HEK293 (cell line): ENCODE results near the gene ECT2L.

Experiments used
- GLI2 ChIP-seq: fragments of 450-650 bp; formaldehyde crosslinking; IDR thresholded peaks from 2 replicates; pipeline ENCODE4; 2017; ENCODE audit warnings: missing biosample characterization, missing genetic modification characterization, low read depth, borderline replicate concordance
- OSR2 ChIP-seq: fragments of 450-650 bp; formaldehyde crosslinking; IDR thresholded peaks from 2 replicates; pipeline ENCODE4 v1.5.1; 2016; ENCODE audit warnings: missing biosample characterization, missing genetic modification characterization
- RBAK ChIP-seq: fragments of 450-650 bp; formaldehyde crosslinking; IDR thresholded peaks from 2 replicates; pipeline ENCODE4 v1.5.1; 2016; ENCODE audit warnings: missing biosample characterization, missing genetic modification characterization
- SP3 ChIP-seq: fragments of 450-650 bp; formaldehyde crosslinking; IDR thresholded peaks from 2 replicates; pipeline ENCODE4 v1.5.1; 2016; ENCODE audit warnings: missing biosample characterization, missing genetic modification characterization
- TRIM28 ChIP-seq: IDR thresholded peaks from 2 replicates; pipeline ENCODE4 v1.6.1; 2011; ENCODE audit warnings: low read length, control low read depth, borderline replicate concordance
- ZNF366 ChIP-seq: fragments of 450-650 bp; formaldehyde crosslinking; conservative IDR thresholded peaks from 2 replicates; pipeline ENCODE4 v1.5.1; 2016; ENCODE audit warnings: missing biosample characterization, missing genetic modification characterization
- ZNF391 ChIP-seq: fragments of 450-650 bp; formaldehyde crosslinking; IDR thresholded peaks from 2 replicates; pipeline ENCODE4 v1.5.1; 2016; ENCODE audit warnings: low read depth, missing biosample characterization, missing genetic modification characterization, borderline replicate concordance
- ZNF510 ChIP-seq: fragments of 450-650 bp; formaldehyde crosslinking; IDR thresholded peaks from 2 replicates; pipeline ENCODE4 v1.5.1; 2018; ENCODE audit warnings: mild to moderate bottlenecking, missing genetic modification characterization, missing biosample characterization; ENCODE audit not compliant: insufficient replicate concordance
- ZNF518A ChIP-seq: fragments of 450-650 bp; formaldehyde crosslinking; conservative IDR thresholded peaks from 2 replicates; pipeline ENCODE4 v1.5.1; 2016; ENCODE audit warnings: low read depth, missing biosample characterization, missing genetic modification characterization
- ZNF530 ChIP-seq: fragments of 450-650 bp; formaldehyde crosslinking; IDR thresholded peaks from 2 replicates; pipeline ENCODE4 v1.5.1; 2016; ENCODE audit warnings: low read depth, missing biosample characterization, missing genetic modification characterization
- ZNF558 ChIP-seq: fragments of 450-650 bp; formaldehyde crosslinking; IDR thresholded peaks from 2 replicates; pipeline ENCODE4 v1.5.1; 2016; ENCODE audit warnings: missing biosample characterization, missing genetic modification characterization
- ZNF624 ChIP-seq: fragments of 450-650 bp; formaldehyde crosslinking; IDR thresholded peaks from 2 replicates; pipeline ENCODE4 v1.5.1; 2017; ENCODE audit warnings: missing biosample characterization, missing genetic modification characterization
- ZNF660 ChIP-seq: fragments of 450-650 bp; IDR thresholded peaks from 2 replicates; pipeline ENCODE4 v1.5.1; 2018; ENCODE audit warnings: missing biosample characterization, mild to moderate bottlenecking, missing genetic modification characterization
- ZNF704 ChIP-seq: fragments of 450-650 bp; formaldehyde crosslinking; IDR thresholded peaks from 2 replicates; pipeline ENCODE4 v1.5.1; 2016; ENCODE audit warnings: missing biosample characterization, missing genetic modification characterization
- ZNF792 ChIP-seq: fragments of 450-650 bp; formaldehyde crosslinking; IDR thresholded peaks from 2 replicates; pipeline ENCODE4 v1.5.1; 2016; ENCODE audit warnings: missing biosample characterization, missing genetic modification characterization
- ZNF843 ChIP-seq: fragments of 450-650 bp; formaldehyde crosslinking; IDR thresholded peaks from 2 replicates; pipeline ENCODE4 v1.5.1; 2016; ENCODE audit warnings: missing biosample characterization, missing genetic modification characterization
- ZSCAN30 ChIP-seq: fragments of 450-650 bp; IDR thresholded peaks from 2 replicates; pipeline ENCODE4 v1.5.1; 2018; ENCODE audit warnings: missing biosample characterization, mild to moderate bottlenecking, missing genetic modification characterization, moderate library complexity
- TF ChIP-seq, protein P1 (sequence below): fragments of 450-650 bp; formaldehyde crosslinking; IDR thresholded peaks from 2 replicates; pipeline ENCODE4 v1.5.1; 2017; ENCODE audit warnings: missing biosample characterization, mild to moderate bottlenecking, missing genetic modification characterization, moderate library complexity
- TF ChIP-seq, protein P2 (sequence below): fragments of 450-650 bp; formaldehyde crosslinking; IDR thresholded peaks from 2 replicates; pipeline ENCODE4 v1.5.1; 2016; ENCODE audit warnings: missing biosample characterization, missing genetic modification characterization
- TF ChIP-seq, protein P3 (sequence below): fragments of 450-650 bp; formaldehyde crosslinking; IDR thresholded peaks from 2 replicates; pipeline ENCODE4 v1.5.1; 2016; ENCODE audit warnings: missing biosample characterization, missing genetic modification characterization, borderline replicate concordance

Gene ECT2L

GRCh38 chr6:138814179-138814834, 18.4 kb downstream of the ECT2L start (continued):
- TF ChIP-seq TRIM28 (peak; percentile 87; the same call in 1 of the 2 replicates), ZNF843 (tag by site-specific recombination) (0 out of 2 replicates have a peak, but pooled peaks have one; percentile 60), ZNF510 (tag by site-specific recombination) (no peak), SP3 (tag by site-specific recombination) (no peak), ZNF530 (tag by site-specific recombination) (no peak), ZNF558 (tag by site-specific recombination) (0 out of 2 replicates have a peak, but pooled peaks have one; percentile 11), ZNF518A (tag by site-specific recombination) (0 out of 2 replicates have a peak, but pooled peaks have one; percentile 13), ZNF792 (tag by site-specific recombination) (no peak), ZNF624 (no peak), RBAK (tag by site-specific recombination) (no peak), ZNF704 (tag by site-specific recombination) (no peak), ZSCAN30 (peak; percentile 17; the same call in 1 of the 2 replicates), ZNF391 (tag by site-specific recombination) (no peak), ZNF660 (tag by site-specific recombination) (no peak), GLI2 (0 out of 2 replicates have a peak, but pooled peaks have one; percentile 27), ZNF366 (tag by site-specific recombination) (peak; percentile 65), OSR2 (peak; percentile 87)
- TF ChIP-seq, protein P1, sequence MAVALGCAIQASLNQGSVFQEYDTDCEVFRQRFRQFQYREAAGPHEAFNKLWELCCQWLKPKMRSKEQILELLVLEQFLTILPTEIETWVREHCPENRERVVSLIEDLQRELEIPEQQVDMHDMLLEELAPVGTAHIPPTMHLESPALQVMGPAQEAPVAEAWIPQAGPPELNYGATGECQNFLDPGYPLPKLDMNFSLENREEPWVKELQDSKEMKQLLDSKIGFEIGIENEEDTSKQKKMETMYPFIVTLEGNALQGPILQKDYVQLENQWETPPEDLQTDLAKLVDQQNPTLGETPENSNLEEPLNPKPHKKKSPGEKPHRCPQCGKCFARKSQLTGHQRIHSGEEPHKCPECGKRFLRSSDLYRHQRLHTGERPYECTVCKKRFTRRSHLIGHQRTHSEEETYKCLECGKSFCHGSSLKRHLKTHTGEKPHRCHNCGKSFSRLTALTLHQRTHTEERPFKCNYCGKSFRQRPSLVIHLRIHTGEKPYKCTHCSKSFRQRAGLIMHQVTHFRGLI (tag by site-specific recombination), result no peak
- TF ChIP-seq, protein P2, sequence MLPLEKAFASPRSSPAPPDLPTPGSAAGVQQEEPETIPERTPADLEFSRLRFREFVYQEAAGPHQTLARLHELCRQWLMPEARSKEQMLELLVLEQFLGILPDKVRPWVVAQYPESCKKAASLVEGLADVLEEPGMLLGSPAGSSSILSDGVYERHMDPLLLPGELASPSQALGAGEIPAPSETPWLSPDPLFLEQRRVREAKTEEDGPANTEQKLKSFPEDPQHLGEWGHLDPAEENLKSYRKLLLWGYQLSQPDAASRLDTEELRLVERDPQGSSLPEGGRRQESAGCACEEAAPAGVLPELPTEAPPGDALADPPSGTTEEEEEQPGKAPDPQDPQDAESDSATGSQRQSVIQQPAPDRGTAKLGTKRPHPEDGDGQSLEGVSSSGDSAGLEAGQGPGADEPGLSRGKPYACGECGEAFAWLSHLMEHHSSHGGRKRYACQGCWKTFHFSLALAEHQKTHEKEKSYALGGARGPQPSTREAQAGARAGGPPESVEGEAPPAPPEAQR, result no peak
- TF ChIP-seq, protein P3, sequence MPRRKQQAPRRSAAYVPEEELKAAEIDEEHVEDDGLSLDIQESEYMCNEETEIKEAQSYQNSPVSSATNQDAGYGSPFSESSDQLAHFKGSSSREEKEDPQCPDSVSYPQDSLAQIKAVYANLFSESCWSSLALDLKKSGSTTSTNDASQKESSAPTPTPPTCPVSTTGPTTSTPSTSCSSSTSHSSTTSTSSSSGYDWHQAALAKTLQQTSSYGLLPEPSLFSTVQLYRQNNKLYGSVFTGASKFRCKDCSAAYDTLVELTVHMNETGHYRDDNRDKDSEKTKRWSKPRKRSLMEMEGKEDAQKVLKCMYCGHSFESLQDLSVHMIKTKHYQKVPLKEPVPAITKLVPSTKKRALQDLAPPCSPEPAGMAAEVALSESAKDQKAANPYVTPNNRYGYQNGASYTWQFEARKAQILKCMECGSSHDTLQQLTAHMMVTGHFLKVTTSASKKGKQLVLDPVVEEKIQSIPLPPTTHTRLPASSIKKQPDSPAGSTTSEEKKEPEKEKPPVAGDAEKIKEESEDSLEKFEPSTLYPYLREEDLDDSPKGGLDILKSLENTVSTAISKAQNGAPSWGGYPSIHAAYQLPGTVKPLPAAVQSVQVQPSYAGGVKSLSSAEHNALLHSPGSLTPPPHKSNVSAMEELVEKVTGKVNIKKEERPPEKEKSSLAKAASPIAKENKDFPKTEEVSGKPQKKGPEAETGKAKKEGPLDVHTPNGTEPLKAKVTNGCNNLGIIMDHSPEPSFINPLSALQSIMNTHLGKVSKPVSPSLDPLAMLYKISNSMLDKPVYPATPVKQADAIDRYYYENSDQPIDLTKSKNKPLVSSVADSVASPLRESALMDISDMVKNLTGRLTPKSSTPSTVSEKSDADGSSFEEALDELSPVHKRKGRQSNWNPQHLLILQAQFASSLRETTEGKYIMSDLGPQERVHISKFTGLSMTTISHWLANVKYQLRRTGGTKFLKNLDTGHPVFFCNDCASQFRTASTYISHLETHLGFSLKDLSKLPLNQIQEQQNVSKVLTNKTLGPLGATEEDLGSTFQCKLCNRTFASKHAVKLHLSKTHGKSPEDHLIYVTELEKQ (tag by site-specific recombination), result no peak
